Prostate gland (tissue), 2 donors: ENCODE measurements around the gene PDCD4. TPM values are rescaled to one million over a fixed set of nuclear protein-coding genes. Genes with fewer than 3 reads are reported as not detected.

Experiments used
- DNase-seq: peaks from one replicate; pipeline ENCODE4 v3.0.0-alpha.2; 2019; ENCODE audit warnings: low spot score
- H3K27ac ChIP-seq, 2 donors: fragments of 200-600 bp; sonication (generic); 2 replicates each; pipeline ENCODE4 v1.5.1; 2017 to 2019
- H3K27me3 ChIP-seq: fragments of 200-600 bp; sonication (generic); replicated peaks from 2 replicates; pipeline ENCODE4 v1.5.1; 2019; ENCODE audit not compliant: insufficient read depth
- H3K36me3 ChIP-seq, 2 donors: fragments of 200-600 bp; sonication (generic); 1 replicate in 1 of 2; 2 replicates in 1 of 2; pipeline versions ENCODE4 v1.5.1 to v1.8.1; 2017 to 2019
- H3K4me1 ChIP-seq: fragments of 200-600 bp; sonication (generic); replicated peaks from 2 replicates; pipeline ENCODE4 v1.5.1; 2019
- H3K4me3 ChIP-seq, 2 donors: fragments of 200-600 bp; sonication (generic); 2 replicates each; pipeline ENCODE4 v1.5.1; 2017 to 2019
- H3K9me3 ChIP-seq: fragments of 200-600 bp; sonication (generic); 2 replicates; pipeline ENCODE4 v1.5.1; 2017
- CTCF ChIP-seq, 4 experiments: fragments of 200-600 bp in 2 of 4; fragments of 450-650 bp in 2 of 4; sonication (generic) in 2 of 4; IDR thresholded peaks; 1 replicate in 3 of 4; 2 replicates in 1 of 4; pipeline ENCODE4 v1.5.1; 2016 to 2019; ENCODE audit warnings: antibody characterized with exemption in 4 of 4, mild to moderate bottlenecking in 2 of 4, moderate library complexity in 2 of 4
- POLR2A ChIP-seq: fragments of 450-650 bp; IDR thresholded peaks from one replicate; pipeline ENCODE4 v1.6.1; 2016; ENCODE audit warnings: antibody characterized with exemption, mild to moderate bottlenecking
- POLR2AphosphoS5 ChIP-seq: sonication (generic); formaldehyde crosslinking; IDR thresholded peaks from one replicate; pipeline ENCODE4 v1.6.1; 2017; ENCODE audit warnings: antibody characterized with exemption
- WGBS: methylation state at CpG from one replicate; pipeline ENCODE4 v1.1.5; 2018; 5-methylcytosine and 5-hydroxymethylcytosine counted together
- intact Hi-C: fragments of 100-400 bp; cut with DNase I; formaldehyde crosslinking; loops from one replicate; pipeline ENCODE4 v1.14.2; 2022
- total RNA-seq, 2 donors: library from RNA; depleted of rRNA; stranded (reverse); fragments of >200 nt; gene quantifications; one replicate each; pipeline ENCODE4 v1.1.0, GENCODE V29; 2016

The PDCD4 gene
- total RNA-seq, 2 donors from 2014 or later: 104 to 120 TPM

- Histone ChIP-seq H3K27ac (peak overlapping the region; percentile 71 to 90), H3K4me3 (no peak overlapping the region), H3K27me3 (no peaks in the 10 kb centered on the region), H3K36me3 (no peaks in the 10 kb centered on the region), H3K4me1 (peaks cover 40% of the 10 kb centered on the region), H3K9me3 (no peaks in the 10 kb centered on the region)
- no peak for DNase-seq
- intact Hi-C loops: loop anchor here (5.0 kb wide), 1 partner anchor 36 kb away; the partner anchor contains the start of gene PDCD4
- TF ChIP-seq CTCF (IDR thresholded peaks at IDR 0.05): no peak
- no peak for TF ChIP-seq POLR2AphosphoS5
- TF ChIP-seq POLR2A: no peak
- WGBS: 55% methylated on average over 7 of the region's 7 CpGs
Observed at GRCh38 chr10:110835841-110836240, 35.9 kb upstream of the PDCD4 start.

- TF ChIP-seq POLR2AphosphoS5: no peak
- no peak for TF ChIP-seq POLR2A
- no peak for TF ChIP-seq CTCF (IDR thresholded peaks at IDR 0.05)
- Histone ChIP-seq H3K27ac (peak overlapping the region; percentile 71 to 90), H3K4me3 (no peak overlapping the region), H3K4me1 (peaks cover 40% of the 10 kb centered on the region), H3K9me3 (no peaks in the 10 kb centered on the region), H3K27me3 (no peaks in the 10 kb centered on the region), H3K36me3 (no peaks in the 10 kb centered on the region)
- intact Hi-C loops: loop anchor here (5.0 kb wide), 1 partner anchor 36 kb away; the partner anchor contains the start of gene PDCD4
- WGBS: 49% methylated on average over 3 of the region's 3 CpGs
- no peak for DNase-seq
Observed at GRCh38 chr10:110836706-110837105, 35.0 kb upstream of the PDCD4 start.

- intact Hi-C loops: loop anchor here (5.0 kb wide), 1 partner anchor 35 kb away; the partner anchor contains the start of gene PDCD4
- Histone ChIP-seq H3K4me3 (no peak overlapping the region), H3K27ac (peak overlapping the region; percentile 71 to 90), H3K36me3 (no peaks in the 10 kb centered on the region), H3K9me3 (no peaks in the 10 kb centered on the region), H3K4me1 (peaks cover 40% of the 10 kb centered on the region), H3K27me3 (no peaks in the 10 kb centered on the region)
- peak; percentile 63 for DNase-seq
- TF ChIP-seq POLR2A (no peak), POLR2AphosphoS5 (peak; percentile 88)
- WGBS: 11% methylated on average over 2 of the region's 2 CpGs
Observed at GRCh38 chr10:110837418-110838171, 34.1 kb upstream of the PDCD4 start.

- peak overlapping the region in 1 of 2 donors; percentile 90 for H3K27ac ChIP-seq
- intact Hi-C loops: no loop called here
- peaks cover 31% of the 10 kb centered on the region for H3K4me1 ChIP-seq
- TF ChIP-seq CTCF (IDR thresholded peaks at IDR 0.05) (no peak), POLR2A (no peak), POLR2AphosphoS5 (no peak)
- no peak overlapping the region for H3K4me3 ChIP-seq
- no peaks in the 10 kb centered on the region for H3K9me3 ChIP-seq
- 46% methylated on average over 4 of the region's 5 CpGs for WGBS
- no peaks in the 10 kb centered on the region for H3K36me3 ChIP-seq
- DNase-seq: peak; percentile 32
- no peaks in the 10 kb centered on the region for H3K27me3 ChIP-seq
Observed at GRCh38 chr10:110840225-110840922, 31.4 kb upstream of the PDCD4 start.

GRCh38 chr10:110840923-110841428 is 30.8 kb upstream of the PDCD4 start:
- Histone ChIP-seq H3K4me1 (peaks cover 34% of the 10 kb centered on the region), H3K27me3 (no peaks in the 10 kb centered on the region), H3K9me3 (no peaks in the 10 kb centered on the region), H3K4me3 (no peak overlapping the region), H3K36me3 (no peaks in the 10 kb centered on the region), H3K27ac (peak overlapping the region in 1 of 2 donors; percentile 90)
- TF ChIP-seq CTCF (IDR thresholded peaks at IDR 0.05): no peak
- TF ChIP-seq POLR2A: no peak
- TF ChIP-seq POLR2AphosphoS5: no peak
- WGBS: 78% methylated on average over 3 of the region's 3 CpGs
- no peak for DNase-seq
- intact Hi-C loops: no loop called here
